GM19328 (cell line): ENCODE results near the gene CDCP1.
A peak's percentile ranks its signal among the peaks of the same experiment; 100 is the strongest.
"Not testable (repeated sequence)": the region's sequence is repeated elsewhere in the genome, so short reads cannot be mapped to it uniquely, and the experiment has no call there.

Experiments
- ATAC-seq: cut with Tn5 transposase; IDR thresholded peaks from one replicate; pipeline ENCODE4 v1.9.1; 2021; ENCODE audit warnings: mild to moderate bottlenecking, moderate library complexity; ENCODE audit not compliant: unreplicated experiment

CDCP1 gene

DNA sequence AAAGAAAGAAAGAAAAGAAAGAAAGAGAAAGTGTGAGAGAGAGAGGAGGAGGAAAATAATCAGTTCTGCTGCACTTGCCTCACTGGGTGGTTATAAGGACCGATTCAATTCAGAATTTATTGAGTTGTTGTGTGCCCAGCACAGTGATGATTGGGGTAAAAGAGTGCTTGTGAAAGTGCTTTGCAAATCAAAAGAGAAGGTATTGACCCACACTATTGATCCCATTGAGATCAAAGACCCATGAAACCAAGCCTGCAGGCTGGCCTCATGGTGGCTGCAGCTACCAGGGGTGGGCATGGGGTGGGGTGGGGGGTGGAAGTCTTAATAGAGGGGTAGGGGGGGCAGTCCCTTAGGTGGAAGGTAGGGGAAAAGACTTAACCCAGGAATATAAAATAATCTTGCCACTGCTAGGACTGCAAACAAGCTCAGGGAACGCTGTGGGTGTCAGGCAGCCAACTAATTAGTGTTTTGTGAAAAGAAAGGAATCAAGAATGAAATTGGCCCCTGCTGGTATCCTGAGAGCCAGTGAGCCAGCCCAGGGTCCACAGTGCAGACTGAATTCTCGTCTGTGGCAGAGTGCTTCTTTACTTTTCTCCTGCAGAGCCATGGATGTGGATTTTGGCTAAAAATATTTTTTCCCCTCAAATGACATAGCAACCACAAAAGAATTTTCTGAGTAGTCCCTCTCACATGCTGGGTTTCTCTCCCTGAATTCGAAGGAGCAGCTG is 85.8 kb downstream of the CDCP1 start:
- ATAC-seq = no peak

GRCh38 chr3:45059132-45059531 is 87.0 kb downstream of the CDCP1 start:
- ATAC-seq = no peak

GRCh38 chr3:45057557-45057956 is 88.6 kb downstream of the CDCP1 start:
- no peak for ATAC-seq

- ATAC-seq = no peak
Observed at GRCh38 chr3:45056608-45057301, 89.4 kb downstream of the CDCP1 start.

DNA sequence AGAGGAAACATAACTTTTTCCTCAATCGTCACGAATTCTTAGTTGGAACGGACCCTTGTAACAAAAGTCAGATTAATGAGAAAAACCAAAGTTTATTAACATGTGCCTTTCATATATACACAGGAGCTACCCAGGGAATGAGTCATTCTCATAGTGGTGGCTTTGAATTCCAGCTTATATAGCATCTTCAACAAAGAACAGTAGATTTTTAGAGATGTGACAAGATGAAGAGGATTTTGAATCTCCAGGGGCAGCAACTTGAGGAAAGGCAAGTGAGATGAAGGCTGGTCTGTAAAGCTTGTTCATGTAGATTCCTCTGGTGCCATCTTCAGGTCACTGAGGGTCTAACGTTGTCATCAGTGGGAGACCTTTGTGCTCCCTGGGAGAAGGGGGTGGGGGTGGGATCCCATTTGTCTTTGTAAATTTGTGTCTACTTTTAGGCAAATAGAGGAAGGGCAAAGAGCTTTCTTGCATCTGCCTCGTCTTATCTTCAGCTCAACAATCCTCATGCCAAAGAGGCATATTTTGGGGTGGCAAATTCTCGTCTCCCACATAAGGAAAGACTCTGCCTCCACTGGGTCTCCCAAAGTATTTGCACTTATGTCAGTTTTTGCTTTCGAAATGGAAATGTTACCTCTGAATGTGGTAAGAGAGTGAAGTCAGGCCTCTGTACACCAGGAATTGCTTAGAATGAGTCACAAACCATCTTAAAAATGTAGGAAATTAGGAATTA is 90.6 kb downstream of the CDCP1 start:
- no peak for ATAC-seq

GRCh38 chr3:45055032-45055410 is 91.2 kb downstream of the CDCP1 start:
- ATAC-seq = no peak

GRCh38 chr3:45054196-45054857 is 91.9 kb downstream of the CDCP1 start:
- no peak for ATAC-seq

DNA sequence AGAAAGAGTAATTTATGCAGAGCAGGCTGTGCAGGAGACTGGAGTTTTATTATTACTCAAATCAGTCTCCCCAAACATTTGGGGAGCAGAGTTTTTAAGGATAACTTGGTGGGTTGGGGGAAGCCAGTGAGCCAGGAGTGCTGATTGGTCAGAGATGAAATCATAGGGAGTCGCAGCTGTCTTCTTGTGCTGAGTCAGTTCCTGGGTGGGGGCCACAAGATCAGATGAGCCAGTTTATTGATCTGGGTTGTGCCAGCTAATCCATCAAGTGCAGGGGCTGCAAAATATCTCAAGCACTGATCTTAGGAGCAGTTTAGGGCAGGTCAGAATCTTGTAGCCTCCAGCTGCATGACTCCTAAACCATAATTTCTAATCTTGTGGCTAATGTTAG is 92.4 kb downstream of the CDCP1 start:
- ATAC-seq = not testable (repeated sequence)

- no peak for ATAC-seq
Observed at GRCh38 chr3:45051685-45052084, 94.5 kb downstream of the CDCP1 start.

DNA sequence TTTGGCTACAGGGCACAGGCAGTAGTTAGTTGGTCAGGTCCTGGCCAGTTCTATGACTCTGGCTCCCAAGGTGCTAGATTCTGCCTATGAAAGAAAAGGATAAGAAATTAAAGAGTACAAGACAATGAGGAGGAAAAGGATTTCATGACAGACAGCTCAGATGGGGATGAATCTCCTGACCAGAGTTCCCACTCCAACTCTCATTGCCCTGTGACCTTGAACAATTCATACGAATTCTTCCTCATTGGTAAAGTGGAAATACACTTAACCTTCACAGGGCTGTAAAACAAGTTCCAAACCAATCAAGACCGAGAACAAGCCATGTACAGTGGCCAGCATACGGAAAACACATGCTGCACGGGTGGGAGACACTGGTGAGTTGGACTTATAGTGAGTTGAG is 96.4 kb downstream of the CDCP1 start:
- no peak for ATAC-seq

DNA sequence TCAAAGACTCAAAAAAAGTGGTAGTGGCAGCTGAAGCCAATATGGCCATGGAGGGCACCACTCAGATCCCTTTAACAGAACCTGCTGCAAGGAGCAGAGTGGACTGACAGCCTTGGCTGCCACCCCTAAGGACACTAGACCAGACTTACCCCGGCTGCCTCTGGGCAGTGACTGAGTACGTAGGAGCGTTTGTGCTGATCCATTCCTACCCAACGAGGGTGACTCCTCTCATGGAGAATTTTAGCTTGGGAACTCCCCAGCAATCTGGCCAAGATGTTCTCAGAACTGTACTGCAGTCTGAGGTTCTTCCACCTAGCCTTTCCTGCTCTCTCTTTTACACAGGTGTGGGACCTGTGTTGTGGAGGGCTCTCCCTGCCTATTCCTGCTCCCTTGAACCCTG is 97.9 kb downstream of the CDCP1 start:
- no peak for ATAC-seq

DNA sequence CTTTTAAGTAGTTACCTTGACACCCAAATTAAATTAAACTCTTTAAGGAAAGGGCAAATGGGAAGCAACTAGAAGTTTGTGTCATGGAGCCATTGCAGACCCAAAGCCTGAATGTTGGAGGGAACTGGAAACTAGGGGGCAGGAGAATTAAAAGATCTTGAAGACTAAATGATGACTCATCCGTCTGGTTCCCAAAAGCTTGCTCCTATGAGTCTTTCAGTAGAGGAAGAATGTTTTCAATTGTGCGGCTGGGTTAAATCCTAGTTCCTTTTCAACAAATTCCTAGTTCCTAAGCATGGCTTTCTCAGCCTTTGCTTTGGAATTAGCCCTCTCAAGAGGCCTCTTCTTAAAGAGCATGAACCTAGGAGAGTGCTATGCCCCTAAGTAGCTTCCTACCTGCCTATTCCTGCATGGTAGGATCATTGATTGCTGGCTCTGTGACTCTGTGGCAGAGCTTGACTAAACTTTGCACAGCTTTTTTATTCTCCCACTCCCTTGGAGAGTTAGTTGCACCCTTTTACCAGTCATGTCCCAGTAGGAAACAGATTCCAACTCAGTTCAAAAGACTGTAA is 102.4 kb downstream of the CDCP1 start:
- ATAC-seq = no peak

DNA sequence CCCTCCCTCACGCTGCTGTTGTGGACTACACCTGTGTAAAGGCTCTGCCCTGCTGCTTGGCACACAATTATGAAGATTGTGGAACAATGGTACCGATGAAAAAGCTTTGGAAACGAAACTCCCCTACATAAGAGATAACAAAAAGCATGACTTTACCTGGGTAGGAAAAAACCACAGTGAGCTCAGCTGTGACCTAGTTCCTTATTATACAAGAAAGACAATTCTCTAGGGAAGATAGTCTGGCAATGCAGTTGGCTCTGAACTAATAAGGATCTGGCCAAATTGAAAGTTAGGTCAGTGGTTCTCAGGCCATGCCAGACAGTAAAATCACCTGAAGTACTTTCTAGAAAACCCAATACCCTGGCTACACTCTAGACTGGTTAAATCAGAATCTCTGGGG is 104.0 kb downstream of the CDCP1 start:
- no peak for ATAC-seq

DNA sequence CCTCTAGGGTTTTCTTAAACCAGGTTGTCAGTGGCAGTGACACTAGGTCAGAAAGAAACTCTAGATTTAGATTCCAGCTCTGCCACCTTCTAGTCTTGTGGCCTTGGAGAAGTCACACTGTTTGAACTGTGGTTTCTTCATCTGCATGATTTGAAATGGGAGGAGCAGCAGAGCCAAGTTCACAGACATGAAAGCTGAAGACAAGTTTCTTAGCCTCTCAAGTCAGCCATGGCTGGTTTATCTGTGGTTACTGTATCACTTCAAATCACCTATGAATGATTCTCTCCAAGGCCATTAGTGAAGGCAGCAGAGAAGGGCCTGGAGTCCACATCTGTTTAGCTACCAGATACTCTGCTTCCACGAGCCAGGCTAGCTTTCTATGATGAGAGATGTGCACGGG is 104.5 kb downstream of the CDCP1 start:
- no peak for ATAC-seq

GRCh38 chr3:45037720-45038455 is 108.3 kb downstream of the CDCP1 start:
- ATAC-seq = peak; percentile 51

DNA sequence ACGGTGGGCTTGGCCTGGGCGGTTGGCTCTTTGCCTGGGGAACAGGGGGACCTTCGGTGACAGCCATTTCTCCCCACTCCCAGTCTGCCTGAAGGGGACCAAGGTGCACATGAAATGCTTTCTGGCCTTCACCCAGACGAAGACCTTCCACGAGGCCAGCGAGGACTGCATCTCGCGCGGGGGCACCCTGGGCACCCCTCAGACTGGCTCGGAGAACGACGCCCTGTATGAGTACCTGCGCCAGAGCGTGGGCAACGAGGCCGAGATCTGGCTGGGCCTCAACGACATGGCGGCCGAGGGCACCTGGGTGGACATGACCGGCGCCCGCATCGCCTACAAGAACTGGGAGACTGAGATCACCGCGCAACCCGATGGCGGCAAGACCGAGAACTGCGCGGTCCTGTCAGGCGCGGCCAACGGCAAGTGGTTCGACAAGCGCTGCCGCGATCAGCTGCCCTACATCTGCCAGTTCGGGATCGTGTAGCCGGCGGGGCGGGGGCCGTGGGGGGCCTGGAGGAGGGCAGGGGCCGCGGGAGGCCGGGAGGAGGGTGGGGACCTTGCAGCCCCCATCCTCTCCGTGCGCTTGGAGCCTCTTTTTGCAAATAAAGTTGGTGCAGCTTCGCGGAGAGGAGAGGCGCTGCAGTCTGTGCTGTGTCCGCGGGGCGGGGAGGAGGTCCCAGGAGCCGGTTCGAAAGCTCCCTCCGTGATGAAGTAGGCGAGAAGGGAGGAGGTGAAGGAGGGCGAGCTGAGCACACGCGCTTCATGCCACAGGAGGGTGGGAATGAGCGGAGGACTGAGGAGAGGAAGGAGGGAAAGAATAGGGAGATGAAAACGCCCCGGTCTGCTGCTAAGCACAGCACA is 110.5 kb downstream of the CDCP1 start:
- ATAC-seq = no peak

DNA sequence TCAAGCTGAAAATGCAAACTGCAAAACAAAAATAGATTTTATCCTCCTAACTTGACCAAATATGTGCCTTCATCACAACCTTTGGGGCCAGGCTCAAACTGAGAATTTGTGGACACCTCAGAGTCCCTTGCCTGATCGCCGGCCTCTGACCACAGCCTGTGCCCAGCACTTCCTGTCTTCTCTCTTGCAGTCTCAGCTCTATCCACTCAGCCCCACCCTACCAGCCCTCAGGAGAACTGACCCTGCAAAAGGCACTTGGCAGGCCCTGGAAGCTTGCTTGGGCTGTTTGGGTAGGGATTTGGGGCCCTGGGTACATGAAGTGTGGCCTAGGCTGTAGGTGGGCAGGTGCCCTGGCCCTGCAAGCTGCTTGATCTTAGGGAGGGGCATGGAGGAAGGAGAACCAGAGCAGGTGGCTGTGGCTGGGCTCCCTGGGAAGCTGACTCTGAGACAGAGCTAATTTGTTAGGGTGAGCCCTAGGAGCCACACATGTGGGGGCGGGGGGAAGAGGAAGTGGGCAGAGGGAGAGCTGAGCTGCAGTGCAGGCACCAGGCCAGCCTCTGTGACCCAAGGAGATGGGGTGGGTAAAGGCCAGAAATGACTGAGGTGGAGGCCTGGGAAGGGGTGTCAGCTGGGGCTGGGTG is 111.4 kb downstream of the CDCP1 start:
- no peak for ATAC-seq

GRCh38 chr3:45033791-45034190 is 112.4 kb downstream of the CDCP1 start:
- ATAC-seq = no peak
